Ovary (tissue), 10 donors: ENCODE measurements around the gene CCDC97. TPM values are rescaled to one million over a fixed set of nuclear protein-coding genes. Genes with fewer than 3 reads are reported as not detected.

Experiments
- DNase-seq, 5 donors: peaks; one replicate each; pipeline ENCODE4 v3.0.0-alpha.2; 2019 to 2020
- H3K27ac ChIP-seq, 2 donors: fragments of 200-600 bp; one replicate each; pipeline versions ENCODE4 v1.5.1 to v1.8.0; 2019 to 2022
- H3K27me3 ChIP-seq: fragments of 200-600 bp; one replicate; pipeline ENCODE4 v1.8.0; 2022
- H3K36me3 ChIP-seq: fragments of 200-600 bp; sonication (generic); one replicate; pipeline ENCODE4 v1.5.1; 2019
- H3K4me1 ChIP-seq: one replicate; pipeline ENCODE4 v1.8.1; 2013; ENCODE audit warnings: mild to moderate bottlenecking, moderate library complexity; ENCODE audit not compliant: insufficient read depth
- H3K4me3 ChIP-seq: fragments of 200-600 bp; sonication (generic); one replicate; pipeline ENCODE4 v1.5.1; 2017
- H3K9me3 ChIP-seq, 2 donors: fragments of 200-600 bp in 1 of 2; sonication (generic) in 1 of 2; one replicate each; pipeline versions ENCODE4 v1.5.1 to v1.8.1; 2013 to 2019; ENCODE audit warnings: mild to moderate bottlenecking in 1 of 2, moderate library complexity in 1 of 2
- EP300 ChIP-seq: sonication (generic); formaldehyde crosslinking; IDR thresholded peaks from one replicate; pipeline ENCODE4 v1.6.1; 2017; ENCODE audit warnings: antibody characterized with exemption
- POLR2A ChIP-seq: fragments of 450-650 bp; IDR thresholded peaks from one replicate; pipeline ENCODE4 v1.6.1; 2017; ENCODE audit warnings: antibody characterized with exemption, mild to moderate bottlenecking, moderate library complexity
- WGBS, 3 donors: extraction: QIAGEN DNeasy Blood & Tissue Kit in 1 of 3; methylation state at CpG; one replicate each; pipeline versions ENCODE4 v1.1.5 to v1.1.7; 2013 to 2017; 5-methylcytosine and 5-hydroxymethylcytosine counted together
- intact Hi-C, 4 donors: fragments of 100-400 bp; cut with DNase I; formaldehyde crosslinking; loops; one replicate each; pipeline versions ENCODE4 v1.11.0 to v1.15.1; 2022 to 2023
- long read RNA-seq, 3 donors: library from polyadenylated mRNA in 2 of 3; unstranded in 2 of 3; transcript quantifications; one replicate each; pipeline ENCODE4 v2.0.0 and lab custom pipeline, GENCODE V29; 2021 to 2026
- polyA plus RNA-seq, 2 donors: library from polyadenylated mRNA; stranded (reverse); fragments of 200-250 nt in 1 of 2; fragments of 350-450 nt in 1 of 2; fragmentation: Illumina TruSeq in 1 of 2; extraction: RNeasy Lipid Tissue Mini Kit (QIAGEN cat#74804) in 1 of 2; gene quantifications; one replicate each; pipeline ENCODE4 v1.2.3, GENCODE V29; 2013 to 2014
- total RNA-seq, 7 donors: library from RNA; depleted of rRNA in 2 of 7; stranded (reverse); fragments of >200 nt in 2 of 7; fragmentation: NEBNext Ultra II Directional in 3 of 7; extraction: Animal tissue kit (Norgen Biotek cat#: 25700) in 3 of 7; gene quantifications; one replicate each; pipeline versions ENCODE4 v1.1.0 to v1.2.4, GENCODE V29; 2016 to 2023
- TF ChIP-seq, protein P1 (sequence below), 3 donors: fragments of 450-650 bp in 2 of 3; fragments of 200-600 bp in 1 of 3; IDR thresholded peaks; one replicate each; pipeline versions ENCODE4 v1.5.1 to v1.8.0; 2016 to 2022; ENCODE audit warnings: antibody characterized with exemption in 3 of 3, mild to moderate bottlenecking in 1 of 3
- donor health status: DM: no; HTN: no; CAD: no; lungs with moderate emphysema.
- donor health status: DM: no; HTN: no; CAD: no.
- donor health status: Bipolar disorder and iron deficiency.
- donor health status: DM: yes; HTN: yes; CAD: no.
- donor health status: DM: no; HTN: no; CAD: no.
- donor health status: DM: yes; HTN: yes; CAD: no.

The CCDC97 gene
- total RNA-seq: 10 to 100 TPM; 12.8 to 46.1 (median 32.1) TPM
- polyA plus RNA-seq: 10 to 100 TPM; 17.4 to 23.6 TPM
- long read RNA-seq, donor 1, transcript CCDC97-201 (5 exons, 3,322 nt): major isoform, 7 of 57 reads
- long read RNA-seq, donor 1, partial matches to known transcripts: 2 of 57 reads
- long read RNA-seq, donor 1, other reads (novel, unspliced or antisense): 48 of 57 reads
- long read RNA-seq, donor 2, transcript CCDC97-201 (5 exons, 3,322 nt): major isoform, 7 of 8 reads
- long read RNA-seq, donor 2, partial matches to known transcripts: 0 of 8 reads
- long read RNA-seq, donor 2, other reads (novel, unspliced or antisense): 0 of 8 reads
- long read RNA-seq, donor 3, transcript CCDC97-201 (5 exons, 3,322 nt): major isoform, 19 of 93 reads
- long read RNA-seq, donor 3, partial matches to known transcripts: 73 of 93 reads
- long read RNA-seq, donor 3, other reads (novel, unspliced or antisense): 1 of 93 reads

DNA sequence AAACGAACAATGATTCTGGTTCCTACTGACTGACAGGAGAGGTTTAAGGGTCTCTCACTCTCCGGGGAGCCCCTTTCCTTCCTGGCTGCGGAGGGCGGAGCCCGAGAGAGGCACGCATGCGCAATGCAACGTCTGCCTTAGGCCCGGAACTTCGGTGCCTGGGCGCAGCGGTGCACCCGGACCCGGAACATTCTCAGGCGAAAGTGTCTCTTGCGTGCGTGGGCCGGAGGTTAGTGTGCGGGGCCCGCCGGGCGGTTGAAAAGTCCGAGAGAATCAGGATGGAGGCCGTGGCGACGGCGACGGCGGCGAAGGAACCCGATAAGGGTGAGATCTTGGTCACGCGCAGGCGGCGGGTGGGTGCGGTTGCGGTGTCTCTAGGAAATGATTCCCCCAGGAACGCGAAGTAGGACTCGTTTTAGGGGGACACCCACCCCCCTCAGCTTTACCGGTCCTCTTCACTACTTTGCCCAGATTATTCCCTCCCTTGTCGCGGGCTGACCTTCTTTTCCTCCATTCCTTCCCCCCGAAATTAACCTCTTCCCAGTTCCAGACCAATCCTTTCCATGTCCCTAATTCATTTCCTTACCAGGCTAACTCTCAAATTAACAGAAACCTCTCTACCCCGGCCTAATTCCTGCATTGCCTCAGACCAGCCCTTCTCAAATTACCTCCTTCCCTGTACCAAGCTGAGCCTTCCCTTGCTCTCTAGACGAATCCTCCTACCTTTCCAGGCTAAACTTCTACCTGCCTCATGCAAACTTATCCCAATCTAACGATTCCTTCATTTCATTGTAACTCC, at the start of gene CCDC97:
Gene CCDC97, plus strand, starts transcription at position 140 of the 799 bp plus-strand sequence. Its CDS starts 139 bp downstream, at position 279.
- TF ChIP-seq EP300 (no peak), POLR2A (peak; percentile 59)
- TF ChIP-seq, protein P1, sequence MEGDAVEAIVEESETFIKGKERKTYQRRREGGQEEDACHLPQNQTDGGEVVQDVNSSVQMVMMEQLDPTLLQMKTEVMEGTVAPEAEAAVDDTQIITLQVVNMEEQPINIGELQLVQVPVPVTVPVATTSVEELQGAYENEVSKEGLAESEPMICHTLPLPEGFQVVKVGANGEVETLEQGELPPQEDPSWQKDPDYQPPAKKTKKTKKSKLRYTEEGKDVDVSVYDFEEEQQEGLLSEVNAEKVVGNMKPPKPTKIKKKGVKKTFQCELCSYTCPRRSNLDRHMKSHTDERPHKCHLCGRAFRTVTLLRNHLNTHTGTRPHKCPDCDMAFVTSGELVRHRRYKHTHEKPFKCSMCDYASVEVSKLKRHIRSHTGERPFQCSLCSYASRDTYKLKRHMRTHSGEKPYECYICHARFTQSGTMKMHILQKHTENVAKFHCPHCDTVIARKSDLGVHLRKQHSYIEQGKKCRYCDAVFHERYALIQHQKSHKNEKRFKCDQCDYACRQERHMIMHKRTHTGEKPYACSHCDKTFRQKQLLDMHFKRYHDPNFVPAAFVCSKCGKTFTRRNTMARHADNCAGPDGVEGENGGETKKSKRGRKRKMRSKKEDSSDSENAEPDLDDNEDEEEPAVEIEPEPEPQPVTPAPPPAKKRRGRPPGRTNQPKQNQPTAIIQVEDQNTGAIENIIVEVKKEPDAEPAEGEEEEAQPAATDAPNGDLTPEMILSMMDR (IDR thresholded peaks at IDR 0.05): peak in 1 of 3 donors; percentile 22
- DNase-seq: peak; percentile 87 to 93 (median 90)
- no peaks in the 10 kb centered on the region for H3K27me3 ChIP-seq
- intact Hi-C loops: loop anchor here in 1 of 4 donors (5.0 kb wide), 1 partner anchor 42 kb away; the partner anchor contains the start of gene TGFB1
- peak within 1 kb of the TSS; percentile 83 for H3K4me3 ChIP-seq
- no peaks in the 10 kb centered on the region for H3K9me3 ChIP-seq
- H3K27ac ChIP-seq: peak within 1 kb of the TSS; percentile 89 to 95
- H3K36me3 ChIP-seq: no peaks in the 10 kb centered on the region
- no peaks in the 10 kb centered on the region for H3K4me1 ChIP-seq
- WGBS, 3 donors: 0 to 1% (median 0%) methylated on average over 35 to 47 of the region's 47 CpGs

DNA sequence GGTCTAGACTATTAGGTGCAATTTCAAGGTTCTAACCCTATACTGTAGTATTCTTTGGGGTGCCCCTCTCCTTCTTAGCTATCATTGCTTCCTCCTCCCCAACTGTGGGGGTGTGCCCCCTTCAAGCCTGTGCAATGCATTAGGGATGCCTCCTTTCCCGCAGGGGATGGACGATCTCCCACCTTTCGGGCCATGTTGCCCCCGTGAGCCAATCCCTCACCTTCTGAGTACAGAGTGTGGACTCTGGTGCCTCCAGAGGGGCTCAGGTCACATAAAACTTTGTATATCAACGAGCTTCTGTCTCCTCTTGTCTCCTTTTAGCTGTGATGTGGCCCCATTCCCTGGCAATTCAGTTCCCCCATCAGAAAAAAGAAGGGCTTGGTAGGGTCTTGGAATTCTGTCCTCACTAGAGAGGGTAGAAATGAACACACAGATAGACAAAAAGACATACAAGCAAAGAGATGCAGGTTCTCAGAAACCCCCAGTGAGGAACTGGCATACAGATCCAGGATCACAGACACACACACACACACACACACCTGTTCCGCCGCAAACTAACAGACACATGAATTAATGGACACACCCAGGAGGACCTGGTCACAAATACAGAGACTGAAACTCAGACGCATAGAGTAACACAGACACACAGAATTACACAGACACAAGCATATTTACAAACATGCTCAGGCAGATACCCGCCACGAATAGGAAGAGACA, 48.3 kb upstream of the CCDC97 start:
- peak in 2 of 5 donors; percentile 22 to 41 for DNase-seq
- peak overlapping the region; percentile 84 for H3K4me3 ChIP-seq
- TF ChIP-seq EP300 (no peak), POLR2A (no peak)
- TF ChIP-seq, protein P1 (IDR thresholded peaks at IDR 0.05): no peak
- H3K9me3 ChIP-seq: no peaks in the 10 kb centered on the region
- H3K27me3 ChIP-seq: no peaks in the 10 kb centered on the region
- H3K27ac ChIP-seq: peak overlapping the region; percentile 46 to 94
- 58 to 59% (median 58%) methylated on average over 10 of the region's 10 CpGs for WGBS, 3 donors
- no peaks in the 10 kb centered on the region for H3K36me3 ChIP-seq
- peaks cover 3% of the 10 kb centered on the region for H3K4me1 ChIP-seq
- intact Hi-C loops: loop anchor here in 3 of 4 donors (1.0 to 10.0 kb wide), 4 partner anchors 46 to 57 kb away; no protein-coding TSS in a partner anchor

DNA sequence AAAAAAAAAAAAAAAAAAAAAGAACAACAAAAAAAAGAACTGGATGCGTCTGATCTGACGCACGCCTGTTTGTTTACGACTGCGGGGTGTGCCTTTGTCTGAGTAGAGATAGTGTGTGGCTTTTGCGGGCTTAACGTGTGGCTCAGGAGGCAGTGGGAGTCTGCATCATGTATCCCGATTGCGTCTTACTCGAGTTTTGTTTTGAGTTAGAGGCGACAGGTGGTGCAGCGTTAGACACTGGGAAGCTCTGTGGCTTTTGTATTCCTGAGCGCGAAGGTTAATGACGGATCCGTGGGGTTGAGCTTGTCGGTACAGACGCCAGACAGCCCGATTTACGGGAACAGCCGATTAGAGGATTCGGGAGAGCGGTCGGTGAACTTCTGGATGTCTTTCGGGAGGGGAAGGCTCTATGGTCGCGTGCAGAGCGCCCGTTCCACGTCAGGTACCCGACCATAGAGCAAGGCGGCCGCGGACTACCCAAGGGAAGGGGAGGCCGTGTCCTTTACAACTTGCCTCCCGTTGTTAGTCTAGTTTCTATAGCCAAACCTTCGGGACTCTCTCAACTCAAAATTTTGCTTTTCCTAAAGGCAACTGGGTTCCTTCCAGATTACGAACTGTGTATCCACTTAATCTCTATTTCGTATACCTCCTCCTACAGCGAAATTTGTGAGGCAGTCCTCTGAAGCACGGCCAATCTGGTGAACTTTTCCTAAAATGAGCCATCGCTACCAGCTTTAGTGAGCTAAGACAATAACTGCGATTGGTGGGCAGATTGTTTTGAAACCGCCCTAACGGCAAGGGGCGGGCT, 46.7 kb upstream of the CCDC97 start:
- H3K27me3 ChIP-seq: no peaks in the 10 kb centered on the region
- WGBS, 3 donors: 0 to 1% (median 0%) methylated on average over 46 of the region's 46 CpGs
- H3K27ac ChIP-seq: peak overlapping the region; percentile 94 to 95
- TF ChIP-seq POLR2A (peak; percentile 84), EP300 (no peak)
- intact Hi-C loops: loop anchor here in 2 of 4 donors (5.0 to 10.0 kb wide), 3 partner anchors 44 to 58 kb away; no protein-coding TSS in a partner anchor
- H3K9me3 ChIP-seq: no peaks in the 10 kb centered on the region
- peak overlapping the region; percentile 84 for H3K4me3 ChIP-seq
- H3K36me3 ChIP-seq: no peaks in the 10 kb centered on the region
- peaks cover 3% of the 10 kb centered on the region for H3K4me1 ChIP-seq
- peak; percentile 67 to 84 (median 73) for DNase-seq
